Liver (tissue), 3 donors: ENCODE results near the gene DCXR.

Experiments used
- CTCF ChIP-seq: fragments of 150-350 bp; IDR thresholded peaks from 2 replicates; pipeline ENCODE4 v1.5.1; 2017; ENCODE audit warnings: improper control_type of control experiment, low read depth, low read length; ENCODE audit not compliant: missing input control
- EGR1 ChIP-seq, 2 donors: IDR thresholded peaks; 2 replicates each; pipeline ENCODE4 v1.6.1; 2016 to 2018; ENCODE audit warnings: antibody characterized with exemption in 2 of 2, low read depth in 2 of 2
- GABPA ChIP-seq, 2 donors: IDR thresholded peaks in 1 of 2; conservative IDR thresholded peaks in 1 of 2; 2 replicates each; pipeline ENCODE4 v1.6.1; 2016; ENCODE audit warnings: antibody characterized with exemption in 2 of 2, mild to moderate bottlenecking in 1 of 2, moderate library complexity in 1 of 2
- JUND ChIP-seq, 2 donors: IDR thresholded peaks; 2 replicates each; pipeline ENCODE4 v1.6.1; 2016; ENCODE audit warnings: antibody characterized with exemption in 2 of 2
- MAX ChIP-seq: IDR thresholded peaks from 2 replicates; pipeline ENCODE4 v1.6.1; 2016; ENCODE audit warnings: antibody characterized with exemption
- RAD21 ChIP-seq, 2 donors: IDR thresholded peaks; 2 replicates each; pipeline ENCODE4 v1.6.1; 2016; ENCODE audit warnings: antibody characterized with exemption in 2 of 2, mild to moderate bottlenecking in 2 of 2
- SP1 ChIP-seq: IDR thresholded peaks from 2 replicates; pipeline ENCODE4 v1.6.1; 2018; ENCODE audit warnings: antibody characterized with exemption, mild to moderate bottlenecking
- TAF1 ChIP-seq: conservative IDR thresholded peaks from 2 replicates; pipeline ENCODE4 v1.6.1; 2016; ENCODE audit warnings: antibody characterized with exemption, mild to moderate bottlenecking
- YY1 ChIP-seq: IDR thresholded peaks from 2 replicates; pipeline ENCODE4 v1.6.1; 2016; ENCODE audit warnings: antibody characterized with exemption, mild to moderate bottlenecking
- TF ChIP-seq, protein P1 (sequence below): IDR thresholded peaks from 2 replicates; pipeline ENCODE4 v1.6.1; 2016; ENCODE audit warnings: antibody characterized with exemption
- TF ChIP-seq, protein P2 (sequence below): IDR thresholded peaks from 2 replicates; pipeline ENCODE4 v1.6.1; 2016; ENCODE audit warnings: antibody characterized with exemption, mild to moderate bottlenecking
- donor health status: healthy.
- donor health status: healthy.

DNA sequence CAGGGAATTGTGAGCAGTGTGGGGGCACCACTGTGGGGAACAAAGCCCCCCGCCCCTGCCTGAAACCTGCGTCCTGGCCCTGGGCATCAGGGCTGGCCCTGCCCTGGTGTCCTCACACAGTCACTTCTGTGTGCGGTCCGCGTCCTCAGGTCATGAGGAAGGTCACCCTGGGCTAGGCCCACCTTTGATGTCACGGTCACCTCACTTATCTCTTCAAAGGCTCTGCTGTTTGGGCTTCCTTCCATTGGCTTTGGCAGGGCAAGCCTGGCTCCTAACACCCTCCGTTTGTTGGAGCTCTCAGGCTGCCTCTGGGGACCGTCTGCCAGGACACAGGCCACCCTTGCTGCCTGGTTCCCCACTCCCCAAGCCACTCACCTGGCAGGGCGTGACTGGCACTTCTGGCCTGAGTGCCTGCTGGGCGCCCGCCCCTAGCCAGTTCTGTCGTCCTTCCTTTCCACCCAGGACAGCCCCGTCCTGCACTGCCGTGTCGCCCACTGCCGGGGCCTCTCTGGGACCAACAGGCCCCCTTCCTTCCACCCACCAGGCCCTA, 23.6 kb downstream of the DCXR start:
- TF ChIP-seq CTCF: no peak
- no peak for TF ChIP-seq TAF1
- TF ChIP-seq GABPA (IDR thresholded peaks at IDR 0.05 in 1 of 2, conservative IDR thresholded peaks at IDR 0.05 in 1 of 2): no peak
- TF ChIP-seq SP1: no peak
- TF ChIP-seq, protein P1, sequence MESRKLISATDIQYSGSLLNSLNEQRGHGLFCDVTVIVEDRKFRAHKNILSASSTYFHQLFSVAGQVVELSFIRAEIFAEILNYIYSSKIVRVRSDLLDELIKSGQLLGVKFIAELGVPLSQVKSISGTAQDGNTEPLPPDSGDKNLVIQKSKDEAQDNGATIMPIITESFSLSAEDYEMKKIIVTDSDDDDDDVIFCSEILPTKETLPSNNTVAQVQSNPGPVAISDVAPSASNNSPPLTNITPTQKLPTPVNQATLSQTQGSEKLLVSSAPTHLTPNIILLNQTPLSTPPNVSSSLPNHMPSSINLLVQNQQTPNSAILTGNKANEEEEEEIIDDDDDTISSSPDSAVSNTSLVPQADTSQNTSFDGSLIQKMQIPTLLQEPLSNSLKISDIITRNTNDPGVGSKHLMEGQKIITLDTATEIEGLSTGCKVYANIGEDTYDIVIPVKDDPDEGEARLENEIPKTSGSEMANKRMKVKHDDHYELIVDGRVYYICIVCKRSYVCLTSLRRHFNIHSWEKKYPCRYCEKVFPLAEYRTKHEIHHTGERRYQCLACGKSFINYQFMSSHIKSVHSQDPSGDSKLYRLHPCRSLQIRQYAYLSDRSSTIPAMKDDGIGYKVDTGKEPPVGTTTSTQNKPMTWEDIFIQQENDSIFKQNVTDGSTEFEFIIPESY: no peak
- no peak for TF ChIP-seq MAX
- no peak for TF ChIP-seq JUND (IDR thresholded peaks at IDR 0.05)
- TF ChIP-seq, protein P2, sequence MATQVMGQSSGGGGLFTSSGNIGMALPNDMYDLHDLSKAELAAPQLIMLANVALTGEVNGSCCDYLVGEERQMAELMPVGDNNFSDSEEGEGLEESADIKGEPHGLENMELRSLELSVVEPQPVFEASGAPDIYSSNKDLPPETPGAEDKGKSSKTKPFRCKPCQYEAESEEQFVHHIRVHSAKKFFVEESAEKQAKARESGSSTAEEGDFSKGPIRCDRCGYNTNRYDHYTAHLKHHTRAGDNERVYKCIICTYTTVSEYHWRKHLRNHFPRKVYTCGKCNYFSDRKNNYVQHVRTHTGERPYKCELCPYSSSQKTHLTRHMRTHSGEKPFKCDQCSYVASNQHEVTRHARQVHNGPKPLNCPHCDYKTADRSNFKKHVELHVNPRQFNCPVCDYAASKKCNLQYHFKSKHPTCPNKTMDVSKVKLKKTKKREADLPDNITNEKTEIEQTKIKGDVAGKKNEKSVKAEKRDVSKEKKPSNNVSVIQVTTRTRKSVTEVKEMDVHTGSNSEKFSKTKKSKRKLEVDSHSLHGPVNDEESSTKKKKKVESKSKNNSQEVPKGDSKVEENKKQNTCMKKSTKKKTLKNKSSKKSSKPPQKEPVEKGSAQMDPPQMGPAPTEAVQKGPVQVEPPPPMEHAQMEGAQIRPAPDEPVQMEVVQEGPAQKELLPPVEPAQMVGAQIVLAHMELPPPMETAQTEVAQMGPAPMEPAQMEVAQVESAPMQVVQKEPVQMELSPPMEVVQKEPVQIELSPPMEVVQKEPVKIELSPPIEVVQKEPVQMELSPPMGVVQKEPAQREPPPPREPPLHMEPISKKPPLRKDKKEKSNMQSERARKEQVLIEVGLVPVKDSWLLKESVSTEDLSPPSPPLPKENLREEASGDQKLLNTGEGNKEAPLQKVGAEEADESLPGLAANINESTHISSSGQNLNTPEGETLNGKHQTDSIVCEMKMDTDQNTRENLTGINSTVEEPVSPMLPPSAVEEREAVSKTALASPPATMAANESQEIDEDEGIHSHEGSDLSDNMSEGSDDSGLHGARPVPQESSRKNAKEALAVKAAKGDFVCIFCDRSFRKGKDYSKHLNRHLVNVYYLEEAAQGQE: no peak
- no peak for TF ChIP-seq EGR1 (IDR thresholded peaks at IDR 0.05; ENCODE audit: low read depth in 2 of 2)
- TF ChIP-seq YY1: no peak
- TF ChIP-seq RAD21 (IDR thresholded peaks at IDR 0.05): no peak
